ENCODE results near the gene SPRTN.

DNA sequence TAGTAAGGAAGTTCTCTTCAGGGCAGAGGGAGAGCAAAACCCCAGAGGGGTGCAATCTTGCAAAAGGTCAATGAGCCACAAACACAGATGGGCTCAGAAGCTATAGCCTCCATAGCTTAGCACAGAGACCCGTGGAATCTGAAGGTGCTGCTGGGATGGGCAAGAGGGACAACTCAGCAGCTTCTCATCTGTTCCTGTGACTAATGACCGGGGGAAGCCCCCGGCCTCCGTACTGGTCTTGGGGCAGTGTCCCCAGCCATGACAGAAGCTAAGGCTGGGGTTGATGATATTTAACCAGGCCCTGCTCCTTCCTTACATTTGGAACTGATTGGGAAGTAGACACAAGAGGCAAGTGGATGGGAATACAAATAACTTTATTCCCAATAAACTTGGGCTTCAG is 19.5 kb upstream of the SPRTN start:
- TF ChIP-seq, protein P1, sequence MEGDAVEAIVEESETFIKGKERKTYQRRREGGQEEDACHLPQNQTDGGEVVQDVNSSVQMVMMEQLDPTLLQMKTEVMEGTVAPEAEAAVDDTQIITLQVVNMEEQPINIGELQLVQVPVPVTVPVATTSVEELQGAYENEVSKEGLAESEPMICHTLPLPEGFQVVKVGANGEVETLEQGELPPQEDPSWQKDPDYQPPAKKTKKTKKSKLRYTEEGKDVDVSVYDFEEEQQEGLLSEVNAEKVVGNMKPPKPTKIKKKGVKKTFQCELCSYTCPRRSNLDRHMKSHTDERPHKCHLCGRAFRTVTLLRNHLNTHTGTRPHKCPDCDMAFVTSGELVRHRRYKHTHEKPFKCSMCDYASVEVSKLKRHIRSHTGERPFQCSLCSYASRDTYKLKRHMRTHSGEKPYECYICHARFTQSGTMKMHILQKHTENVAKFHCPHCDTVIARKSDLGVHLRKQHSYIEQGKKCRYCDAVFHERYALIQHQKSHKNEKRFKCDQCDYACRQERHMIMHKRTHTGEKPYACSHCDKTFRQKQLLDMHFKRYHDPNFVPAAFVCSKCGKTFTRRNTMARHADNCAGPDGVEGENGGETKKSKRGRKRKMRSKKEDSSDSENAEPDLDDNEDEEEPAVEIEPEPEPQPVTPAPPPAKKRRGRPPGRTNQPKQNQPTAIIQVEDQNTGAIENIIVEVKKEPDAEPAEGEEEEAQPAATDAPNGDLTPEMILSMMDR (conservative IDR thresholded peaks at IDR 0.05; ENCODE audit: low read depth in 2 of 2), result no peak
- TF ChIP-seq EZH2 (IDR thresholded peaks at IDR 0.05; ENCODE audit: low read depth, unreplicated experiment) (no peak), POLR2AphosphoS5 (IDR thresholded peaks at IDR 0.05; ENCODE audit: low read depth) (no peak), STAT1 (IDR thresholded peaks at IDR 0.05; ENCODE audit: unreplicated experiment) (no peak)
- TF ChIP-seq, protein P2, sequence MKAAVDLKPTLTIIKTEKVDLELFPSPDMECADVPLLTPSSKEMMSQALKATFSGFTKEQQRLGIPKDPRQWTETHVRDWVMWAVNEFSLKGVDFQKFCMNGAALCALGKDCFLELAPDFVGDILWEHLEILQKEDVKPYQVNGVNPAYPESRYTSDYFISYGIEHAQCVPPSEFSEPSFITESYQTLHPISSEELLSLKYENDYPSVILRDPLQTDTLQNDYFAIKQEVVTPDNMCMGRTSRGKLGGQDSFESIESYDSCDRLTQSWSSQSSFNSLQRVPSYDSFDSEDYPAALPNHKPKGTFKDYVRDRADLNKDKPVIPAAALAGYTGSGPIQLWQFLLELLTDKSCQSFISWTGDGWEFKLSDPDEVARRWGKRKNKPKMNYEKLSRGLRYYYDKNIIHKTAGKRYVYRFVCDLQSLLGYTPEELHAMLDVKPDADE (IDR thresholded peaks at IDR 0.05), result no peak
